ENCODE results near the gene COQ8A. TPM values are rescaled to one million over a fixed set of nuclear protein-coding genes. Genes with fewer than 3 reads are reported as not detected.

COQ8A gene
- total RNA-seq, 1 donor from 2014 or later, result 13.8 TPM

DNA sequence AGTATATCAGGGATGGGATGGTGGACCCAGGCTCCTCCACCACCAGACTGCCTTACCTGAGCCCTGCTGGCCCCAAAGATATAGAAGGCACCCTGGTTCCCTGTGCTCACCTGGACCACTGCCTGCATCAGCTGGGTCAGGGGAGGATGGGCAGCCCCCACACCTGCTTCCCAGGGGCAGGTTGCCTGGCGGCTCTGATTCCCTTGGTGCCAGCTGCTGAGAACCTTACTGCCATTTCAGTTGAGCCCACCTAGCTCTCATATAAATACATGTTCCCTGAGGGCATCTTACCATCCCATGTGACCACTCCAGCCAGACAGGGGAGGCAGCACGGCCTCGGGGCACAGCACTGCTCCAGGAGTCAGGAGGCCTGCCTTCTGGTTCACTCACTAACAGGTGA, 45.3 kb upstream of the COQ8A start:
- no peak overlapping the region for H3K4me2 ChIP-seq
- no peak overlapping the region for H3K4me3 Mint-ChIP-seq
- H3K27me3 ChIP-seq, result no peaks in the 10 kb centered on the region
- H3K9me3 Mint-ChIP-seq, result no peaks in the 10 kb centered on the region
- no peak overlapping the region for H3K9ac ChIP-seq
- TF ChIP-seq EZH2phosphoT487 (IDR thresholded peaks at IDR 0.05), result no peak
- no peak for TF ChIP-seq CTCF (IDR thresholded peaks at IDR 0.05)
- no peak for TF ChIP-seq EZH2 (IDR thresholded peaks at IDR 0.05)
- H3K4me3 ChIP-seq, result no peak overlapping the region
- H3K27ac Mint-ChIP-seq, result no peak overlapping the region
- H3K27ac ChIP-seq, result no peak overlapping the region
- no peak overlapping the region for H2AFZ ChIP-seq (replicated peaks)
- no peak for DNase-seq (ENCODE audit: low spot score)
- peaks cover 6% of the 10 kb centered on the region for H3K27me3 Mint-ChIP-seq (ENCODE audit: insufficient read depth, low read depth)
- peaks cover 9% of the 10 kb centered on the region for H3K36me3 Mint-ChIP-seq
- H3K4me1 Mint-ChIP-seq, result peaks cover 3% of the 10 kb centered on the region
- no peaks in the 10 kb centered on the region for H3K9me3 ChIP-seq (ENCODE audit: low read depth)
- no peaks in the 10 kb centered on the region for H3K36me3 ChIP-seq
- H3K4me1 ChIP-seq, result no peaks in the 10 kb centered on the region
- H3K79me2 ChIP-seq (ENCODE audit: low read depth), result no peaks in the 10 kb centered on the region
- no peaks in the 10 kb centered on the region for H4K20me1 ChIP-seq (ENCODE audit: low read depth)
- no peaks in the 10 kb centered on the region for H3F3A ChIP-seq (ENCODE audit: low read depth)

DNA sequence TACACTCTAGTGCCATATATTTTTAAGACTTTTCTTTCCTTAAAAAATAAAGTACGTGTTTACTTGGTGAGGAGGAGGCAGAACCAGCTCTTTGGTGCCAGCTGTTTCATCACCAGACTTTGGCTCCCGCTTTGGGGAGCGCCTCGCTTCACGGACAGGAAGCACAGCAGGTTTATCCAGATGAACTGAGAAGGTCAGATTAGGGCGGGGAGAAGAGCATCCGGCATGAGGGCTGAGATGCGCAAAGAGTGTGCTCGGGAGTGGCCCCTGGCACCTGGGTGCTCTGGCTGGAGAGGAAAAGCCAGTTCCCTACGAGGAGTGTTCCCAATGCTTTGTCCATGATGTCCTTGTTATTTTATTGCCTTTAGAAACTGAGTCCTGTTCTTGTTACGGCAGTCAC, 44.5 kb upstream of the COQ8A start:
- H3K9me3 ChIP-seq (ENCODE audit: low read depth), result no peaks in the 10 kb centered on the region
- TF ChIP-seq CTCF (IDR thresholded peaks at IDR 0.05), result no peak
- no peak for TF ChIP-seq EZH2 (IDR thresholded peaks at IDR 0.05)
- no peak for TF ChIP-seq EZH2phosphoT487 (IDR thresholded peaks at IDR 0.05)
- Mint-ChIP-seq H3K36me3 (peaks cover 8% of the 10 kb centered on the region), H3K27me3 (ENCODE audit: insufficient read depth, low read depth) (peaks cover 6% of the 10 kb centered on the region), H3K4me3 (no peak overlapping the region), H3K27ac (no peak overlapping the region), H3K4me1 (peaks cover 3% of the 10 kb centered on the region), H3K9me3 (no peaks in the 10 kb centered on the region)
- no peak overlapping the region for H3K9ac ChIP-seq
- no peak overlapping the region for H2AFZ ChIP-seq (replicated peaks)
- no peak overlapping the region for H3K4me2 ChIP-seq
- no peaks in the 10 kb centered on the region for H4K20me1 ChIP-seq (ENCODE audit: low read depth)
- no peaks in the 10 kb centered on the region for H3F3A ChIP-seq (ENCODE audit: low read depth)
- no peaks in the 10 kb centered on the region for H3K27me3 ChIP-seq
- H3K27ac ChIP-seq, result no peak overlapping the region
- no peaks in the 10 kb centered on the region for H3K36me3 ChIP-seq
- H3K4me3 ChIP-seq, result no peak overlapping the region
- no peak for DNase-seq (ENCODE audit: low spot score)
- no peaks in the 10 kb centered on the region for H3K4me1 ChIP-seq
- H3K79me2 ChIP-seq (ENCODE audit: low read depth), result no peaks in the 10 kb centered on the region

DNA sequence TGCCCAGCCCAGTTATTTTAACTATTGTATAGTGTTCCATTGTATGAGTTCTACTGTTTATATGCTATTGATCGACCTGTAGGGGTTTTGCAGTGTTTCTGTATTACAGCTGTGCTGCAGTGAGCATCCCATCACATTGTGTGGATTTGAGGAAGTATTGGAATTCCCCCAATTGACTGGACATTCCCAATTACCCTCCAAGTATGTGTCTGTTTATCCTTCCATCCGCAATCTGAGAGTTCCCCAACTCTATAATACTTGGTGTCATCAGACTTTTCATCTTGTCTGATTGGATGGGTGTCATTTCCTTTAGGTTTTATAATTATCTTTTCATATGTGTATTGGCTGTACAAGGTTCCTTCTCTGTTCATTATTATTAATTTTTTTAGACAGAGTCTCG, 41.8 kb upstream of the COQ8A start:
- no peak overlapping the region for H3K4me3 ChIP-seq
- DNase-seq (ENCODE audit: low spot score), result no peak
- H2AFZ ChIP-seq (replicated peaks), result no peak overlapping the region
- H3K36me3 ChIP-seq, result no peaks in the 10 kb centered on the region
- no peak overlapping the region for H3K4me2 ChIP-seq
- Mint-ChIP-seq H3K4me1 (no peaks in the 10 kb centered on the region), H3K9me3 (no peaks in the 10 kb centered on the region), H3K36me3 (peaks cover 9% of the 10 kb centered on the region), H3K27me3 (ENCODE audit: insufficient read depth, low read depth) (peaks cover 2% of the 10 kb centered on the region), H3K27ac (no peak overlapping the region), H3K4me3 (no peak overlapping the region)
- no peaks in the 10 kb centered on the region for H3K79me2 ChIP-seq (ENCODE audit: low read depth)
- H3K9me3 ChIP-seq (ENCODE audit: low read depth), result no peaks in the 10 kb centered on the region
- no peaks in the 10 kb centered on the region for H3K4me1 ChIP-seq
- no peaks in the 10 kb centered on the region for H4K20me1 ChIP-seq (ENCODE audit: low read depth)
- H3K27me3 ChIP-seq, result no peaks in the 10 kb centered on the region
- no peak overlapping the region for H3K27ac ChIP-seq
- TF ChIP-seq CTCF (IDR thresholded peaks at IDR 0.05), result no peak
- TF ChIP-seq EZH2phosphoT487 (IDR thresholded peaks at IDR 0.05), result no peak
- TF ChIP-seq EZH2 (IDR thresholded peaks at IDR 0.05), result no peak
- H3K9ac ChIP-seq, result no peak overlapping the region
- H3F3A ChIP-seq (ENCODE audit: low read depth), result no peaks in the 10 kb centered on the region
